ENCODE measurements around the gene CHRNA4.

DNA sequence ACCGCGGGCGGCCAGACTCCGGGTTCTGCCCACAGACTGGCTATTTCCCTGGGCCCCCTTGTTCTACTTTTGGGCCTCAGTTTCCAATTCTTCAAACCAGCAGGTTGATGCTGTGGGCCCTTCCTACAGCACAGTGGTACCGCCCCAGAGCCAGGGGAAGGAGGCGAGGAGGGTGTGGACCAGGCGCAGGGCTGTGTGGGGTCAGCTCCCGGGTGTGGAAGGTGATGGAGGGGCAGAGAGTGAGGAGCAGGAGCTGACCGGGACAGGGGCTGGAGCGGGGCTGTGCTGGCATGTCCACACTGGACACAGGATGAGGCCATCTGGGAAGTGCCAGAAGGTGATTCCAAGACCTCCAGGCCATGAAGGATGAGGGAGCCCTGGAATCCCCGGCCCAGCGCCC is 35.2 kb upstream of the CHRNA4 start:
- TF ChIP-seq, protein P1, sequence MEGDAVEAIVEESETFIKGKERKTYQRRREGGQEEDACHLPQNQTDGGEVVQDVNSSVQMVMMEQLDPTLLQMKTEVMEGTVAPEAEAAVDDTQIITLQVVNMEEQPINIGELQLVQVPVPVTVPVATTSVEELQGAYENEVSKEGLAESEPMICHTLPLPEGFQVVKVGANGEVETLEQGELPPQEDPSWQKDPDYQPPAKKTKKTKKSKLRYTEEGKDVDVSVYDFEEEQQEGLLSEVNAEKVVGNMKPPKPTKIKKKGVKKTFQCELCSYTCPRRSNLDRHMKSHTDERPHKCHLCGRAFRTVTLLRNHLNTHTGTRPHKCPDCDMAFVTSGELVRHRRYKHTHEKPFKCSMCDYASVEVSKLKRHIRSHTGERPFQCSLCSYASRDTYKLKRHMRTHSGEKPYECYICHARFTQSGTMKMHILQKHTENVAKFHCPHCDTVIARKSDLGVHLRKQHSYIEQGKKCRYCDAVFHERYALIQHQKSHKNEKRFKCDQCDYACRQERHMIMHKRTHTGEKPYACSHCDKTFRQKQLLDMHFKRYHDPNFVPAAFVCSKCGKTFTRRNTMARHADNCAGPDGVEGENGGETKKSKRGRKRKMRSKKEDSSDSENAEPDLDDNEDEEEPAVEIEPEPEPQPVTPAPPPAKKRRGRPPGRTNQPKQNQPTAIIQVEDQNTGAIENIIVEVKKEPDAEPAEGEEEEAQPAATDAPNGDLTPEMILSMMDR (IDR thresholded peaks at IDR 0.05; ENCODE audit: borderline replicate concordance, extremely low read depth, low read length, poor library complexity, severe bottlenecking) = no peak
- no peak for TF ChIP-seq EZH2 (IDR thresholded peaks at IDR 0.05; ENCODE audit: borderline replicate concordance, low read depth, low read length, severe bottlenecking)
